ENCODE results near the gene POU2AF3. TPM values are rescaled to one million over a fixed set of nuclear protein-coding genes. Genes with fewer than 3 reads are reported as not detected.
"Not testable (repeated sequence)": the region's sequence is repeated elsewhere in the genome, so short reads cannot be mapped to it uniquely, and the experiment has no call there.

POU2AF3 gene
- total RNA-seq, 6 experiments from 2014 or later, result 0.39 to 0.86 (median 0.52) TPM

DNA sequence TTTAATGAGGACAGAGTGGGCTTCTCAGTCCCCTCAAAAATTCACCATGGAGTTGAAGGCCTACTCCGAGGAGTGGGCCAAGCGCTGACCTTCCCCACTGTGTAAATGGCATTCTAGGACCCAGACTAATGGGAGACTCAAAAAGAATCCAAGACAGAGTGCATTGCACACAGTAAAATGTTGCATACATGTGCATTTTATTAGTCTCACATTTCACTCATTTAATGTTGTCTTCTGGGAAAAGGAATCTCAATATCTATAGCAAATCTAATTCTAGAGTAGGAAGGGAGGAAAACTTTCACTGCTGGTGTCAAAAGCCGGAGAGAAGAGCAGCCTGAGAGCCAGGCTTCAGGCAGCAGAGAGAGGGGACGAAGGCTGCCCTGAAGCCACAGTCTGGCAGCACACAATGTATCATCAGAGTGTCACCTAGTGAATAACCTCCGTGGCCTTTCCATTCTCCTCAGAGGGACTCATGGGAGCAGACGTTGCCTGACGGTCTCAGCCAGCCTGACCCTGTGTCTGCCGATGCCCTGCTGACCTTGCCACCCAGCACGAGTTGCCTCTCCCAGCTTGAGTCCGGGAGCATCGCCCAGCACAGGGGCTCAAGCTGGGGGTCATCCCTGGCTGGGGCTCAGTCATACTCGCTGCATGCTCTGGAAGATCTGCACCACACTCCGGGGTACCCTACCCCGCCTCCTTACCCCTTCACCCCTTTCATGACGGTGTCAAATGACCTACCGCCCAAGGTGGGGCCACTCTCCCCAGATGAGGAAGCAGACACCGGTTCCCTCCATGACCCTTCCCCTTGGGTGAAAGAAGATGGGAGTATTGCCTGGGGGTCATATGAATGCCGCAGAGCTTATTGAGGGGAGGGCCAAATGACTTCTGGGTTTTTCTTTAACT is 12.9 kb upstream of the POU2AF3 start:
- no peak for DNase-seq
- intact Hi-C loops (cut with DNase I), result no loop called here

DNA sequence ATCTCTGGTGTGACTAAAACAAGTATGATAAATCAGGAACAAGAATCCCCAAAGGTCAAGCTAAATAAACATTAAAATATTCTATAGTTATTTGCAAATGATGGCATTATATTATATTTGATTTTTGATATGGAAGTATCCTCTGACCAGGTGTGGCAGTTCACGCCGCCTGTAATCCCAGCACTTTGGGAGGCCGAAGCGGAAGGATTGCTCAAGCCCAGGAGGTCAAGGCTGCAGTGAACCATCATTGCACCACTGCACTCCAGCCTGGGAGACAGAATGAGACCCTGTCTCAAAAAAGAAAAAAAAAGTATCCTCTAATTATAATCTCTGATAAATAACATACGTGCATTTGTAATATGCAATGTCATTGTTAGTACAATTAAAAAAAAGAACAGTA is 6.6 kb upstream of the POU2AF3 start:
- no peaks in the 10 kb centered on the region for H3K9me3 ChIP-seq
- H3K27ac ChIP-seq, result no peak overlapping the region
- no peak for DNase-seq
- no peaks in the 10 kb centered on the region for H3K4me1 ChIP-seq
- no peak overlapping the region for H3K4me3 ChIP-seq
- H3K36me3 ChIP-seq, result no peaks in the 10 kb centered on the region
- WGBS (ENCODE audit: insufficient coverage, low coverage, low lambda C conversion rate, missing lambda C conversion rate), result 95% methylated on average over 5 of the region's 5 CpGs
- TF ChIP-seq, protein P1, sequence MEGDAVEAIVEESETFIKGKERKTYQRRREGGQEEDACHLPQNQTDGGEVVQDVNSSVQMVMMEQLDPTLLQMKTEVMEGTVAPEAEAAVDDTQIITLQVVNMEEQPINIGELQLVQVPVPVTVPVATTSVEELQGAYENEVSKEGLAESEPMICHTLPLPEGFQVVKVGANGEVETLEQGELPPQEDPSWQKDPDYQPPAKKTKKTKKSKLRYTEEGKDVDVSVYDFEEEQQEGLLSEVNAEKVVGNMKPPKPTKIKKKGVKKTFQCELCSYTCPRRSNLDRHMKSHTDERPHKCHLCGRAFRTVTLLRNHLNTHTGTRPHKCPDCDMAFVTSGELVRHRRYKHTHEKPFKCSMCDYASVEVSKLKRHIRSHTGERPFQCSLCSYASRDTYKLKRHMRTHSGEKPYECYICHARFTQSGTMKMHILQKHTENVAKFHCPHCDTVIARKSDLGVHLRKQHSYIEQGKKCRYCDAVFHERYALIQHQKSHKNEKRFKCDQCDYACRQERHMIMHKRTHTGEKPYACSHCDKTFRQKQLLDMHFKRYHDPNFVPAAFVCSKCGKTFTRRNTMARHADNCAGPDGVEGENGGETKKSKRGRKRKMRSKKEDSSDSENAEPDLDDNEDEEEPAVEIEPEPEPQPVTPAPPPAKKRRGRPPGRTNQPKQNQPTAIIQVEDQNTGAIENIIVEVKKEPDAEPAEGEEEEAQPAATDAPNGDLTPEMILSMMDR (IDR thresholded peaks at IDR 0.05), result no peak
- no peak for TF ChIP-seq POLR2A (IDR thresholded peaks at IDR 0.05)
- no peaks in the 10 kb centered on the region for H3K27me3 ChIP-seq
- ATAC-seq, result no peak
- intact Hi-C loops (cut with DNase I), result no loop called here

More for the DNA sequence above, 12.9 kb upstream of the POU2AF3 start:
- H3K36me3 ChIP-seq, result no peaks in the 10 kb centered on the region
- H3K9me3 ChIP-seq, result no peaks in the 10 kb centered on the region
- no peak for ATAC-seq
- no peaks in the 10 kb centered on the region for H3K4me1 ChIP-seq
- TF ChIP-seq POLR2A (IDR thresholded peaks at IDR 0.05), result no peak
- TF ChIP-seq, protein P1 (IDR thresholded peaks at IDR 0.05), result no peak
- no peak overlapping the region for H3K4me3 ChIP-seq
- H3K27me3 ChIP-seq, result no peaks in the 10 kb centered on the region
- H3K27ac ChIP-seq, result no peak overlapping the region
- WGBS (ENCODE audit: insufficient coverage, low coverage, low lambda C conversion rate, missing lambda C conversion rate), result 88% methylated on average over 4 of the region's 18 CpGs

DNA sequence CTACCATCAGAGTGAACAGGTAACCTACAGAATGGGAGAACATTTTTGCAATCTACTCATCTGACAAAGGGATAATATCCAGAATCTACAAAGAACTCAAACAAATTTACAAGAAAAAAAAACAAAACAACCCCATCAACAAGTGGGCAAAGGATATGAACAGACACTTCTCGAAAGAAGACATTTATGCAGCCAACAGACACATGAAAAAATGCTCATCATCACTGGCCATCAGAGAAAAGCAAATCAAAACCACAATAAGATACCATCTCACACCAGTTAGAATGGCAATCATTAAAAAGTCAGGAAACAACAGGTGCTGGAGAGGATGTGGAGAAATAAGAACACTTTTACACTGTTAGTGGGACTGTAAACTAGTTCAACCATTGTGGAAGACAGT is 5.9 kb upstream of the POU2AF3 start:
- WGBS (ENCODE audit: insufficient coverage, low coverage, low lambda C conversion rate, missing lambda C conversion rate), result 67% methylated on average over 1 of the region's 1 CpG
- H3K27ac ChIP-seq; H3K36me3 ChIP-seq; ATAC-seq; intact Hi-C loops (cut with DNase I); H3K27me3 ChIP-seq; H3K4me3 ChIP-seq; DNase-seq; H3K9me3 ChIP-seq; H3K4me1 ChIP-seq: not testable (repeated sequence)

DNA sequence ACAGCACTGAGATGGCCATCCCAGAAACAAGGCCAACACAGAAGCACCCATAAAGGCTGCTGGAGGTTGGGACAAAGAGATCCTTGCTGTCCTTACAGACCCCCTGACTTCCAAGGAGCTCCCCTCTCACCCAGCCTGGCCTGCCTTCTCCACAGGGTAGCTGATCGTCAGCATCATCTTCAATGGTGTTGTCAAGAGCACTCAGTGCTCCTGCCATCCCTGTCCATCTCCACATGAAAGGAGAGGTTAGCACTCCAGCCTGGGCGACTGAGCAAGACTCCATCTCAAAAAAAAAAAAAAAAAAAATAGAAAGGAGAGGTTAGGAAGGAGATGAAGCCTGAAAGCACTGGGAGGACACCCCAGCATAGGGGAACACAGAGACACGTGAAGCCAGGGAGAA is 2.1 kb upstream of the POU2AF3 start:
- no peaks in the 10 kb centered on the region for H3K27me3 ChIP-seq
- H3K4me1 ChIP-seq, result peaks cover 0 to 14% (median 6%) of the 10 kb centered on the region in 4 donors
- H3K9me3 ChIP-seq, result no peaks in the 10 kb centered on the region
- intact Hi-C loops (cut with DNase I), result loop anchor here in 1 of 2 donors (5.0 kb wide), 1 partner anchor 126 kb away; no protein-coding TSS in a partner anchor
- DNase-seq (no peak), ATAC-seq (no peak)
- 87% methylated on average over 3 of the region's 3 CpGs for WGBS (ENCODE audit: insufficient coverage, low coverage, low lambda C conversion rate, missing lambda C conversion rate)
- no peaks in the 10 kb centered on the region for H3K36me3 ChIP-seq
- TF ChIP-seq, protein P1 (IDR thresholded peaks at IDR 0.05), result no peak
- TF ChIP-seq POLR2A (IDR thresholded peaks at IDR 0.05), result no peak
- no peak overlapping the region for H3K27ac ChIP-seq
- H3K4me3 ChIP-seq, result no peak overlapping the region

GRCh38 chr11:111297696-111298095 is 650 bp upstream of the POU2AF3 start:
- 100% methylated on average over 6 of the region's 10 CpGs for whole genome bisulfite sequencing (ENCODE audit: insufficient coverage, low coverage, low lambda C conversion rate, missing lambda C conversion rate)
- Histone ChIP-seq H3K27ac (no peak overlapping the region), H3K4me3 (no peak overlapping the region), H3K36me3 (no peaks in the 10 kb centered on the region), H3K4me1 (peaks cover 0 to 29% (median 15%) of the 10 kb centered on the region in 4 donors), H3K27me3 (no peaks in the 10 kb centered on the region), H3K9me3 (no peaks in the 10 kb centered on the region)
- ATAC-seq, result no peak
- TF ChIP-seq, protein P1 (IDR thresholded peaks at IDR 0.05), result no peak
- no peak for TF ChIP-seq POLR2A (IDR thresholded peaks at IDR 0.05)
- no peak for DNase-seq
- intact Hi-C loops (cut with DNase I), result loop anchor here in 1 of 2 donors (5.0 kb wide), 1 partner anchor 125 kb away; no protein-coding TSS in a partner anchor
